Lower leg skin (tissue), 4 donors: ENCODE data around the gene CLDN3. TPM values are rescaled to one million over a fixed set of nuclear protein-coding genes. Genes with fewer than 3 reads are reported as not detected.

Experiments used
- DNase-seq, 2 donors: peaks; one replicate each; pipeline ENCODE4 v3.0.0-alpha.2; 2019; ENCODE audit warnings: low spot score in 2 of 2
- H3K4me3 ChIP-seq: fragments of 200-600 bp; sonication (generic); 2 replicates; pipeline ENCODE4 v1.5.1; 2017; ENCODE audit warnings: mild to moderate bottlenecking, low read depth; ENCODE audit not compliant: poor library complexity, severe bottlenecking
- POLR2A ChIP-seq, 2 donors: fragments of 450-650 bp; IDR thresholded peaks; one replicate each; pipeline ENCODE4 v1.6.1; 2016 to 2017; ENCODE audit warnings: antibody characterized with exemption in 2 of 2, mild to moderate bottlenecking in 1 of 2, moderate library complexity in 1 of 2
- WGBS, 2 donors: methylation state at CpG; one replicate each; pipeline ENCODE4 v1.1.5; 2018; 5-methylcytosine and 5-hydroxymethylcytosine counted together
- intact Hi-C: fragments of 100-400 bp; cut with DNase I; formaldehyde crosslinking; loops from one replicate; pipeline ENCODE4 v1.15.0; 2023; ENCODE audit warnings: low total_unique reads
- total RNA-seq, 4 donors: library from RNA; depleted of rRNA; stranded (reverse); fragments of >200 nt; gene quantifications; one replicate each; pipeline ENCODE4 v1.1.0, GENCODE V29; 2016
- TF ChIP-seq, protein P1 (sequence below), 3 donors: fragments of 450-650 bp; IDR thresholded peaks; one replicate each; pipeline ENCODE4 v1.5.1; 2016; ENCODE audit warnings: antibody characterized with exemption in 3 of 3, mild to moderate bottlenecking in 3 of 3, moderate library complexity in 2 of 3

Gene CLDN3
- total RNA-seq, 4 donors from 2014 or later, result 11.8 to 24.3 (median 19.3) TPM

GRCh38 chr7:73742753-73743641 is 27.1 kb downstream of the CLDN3 start:
- no peak overlapping the region for H3K4me3 ChIP-seq
- intact Hi-C loops, result no loop called here
- WGBS, 2 donors, result 30 to 35% methylated on average over 26 to 35 of the region's 35 CpGs
- peak in 1 of 2 donors; percentile 92 for DNase-seq
- TF ChIP-seq POLR2A (IDR thresholded peaks at IDR 0.05), result no peak
- TF ChIP-seq, protein P1, sequence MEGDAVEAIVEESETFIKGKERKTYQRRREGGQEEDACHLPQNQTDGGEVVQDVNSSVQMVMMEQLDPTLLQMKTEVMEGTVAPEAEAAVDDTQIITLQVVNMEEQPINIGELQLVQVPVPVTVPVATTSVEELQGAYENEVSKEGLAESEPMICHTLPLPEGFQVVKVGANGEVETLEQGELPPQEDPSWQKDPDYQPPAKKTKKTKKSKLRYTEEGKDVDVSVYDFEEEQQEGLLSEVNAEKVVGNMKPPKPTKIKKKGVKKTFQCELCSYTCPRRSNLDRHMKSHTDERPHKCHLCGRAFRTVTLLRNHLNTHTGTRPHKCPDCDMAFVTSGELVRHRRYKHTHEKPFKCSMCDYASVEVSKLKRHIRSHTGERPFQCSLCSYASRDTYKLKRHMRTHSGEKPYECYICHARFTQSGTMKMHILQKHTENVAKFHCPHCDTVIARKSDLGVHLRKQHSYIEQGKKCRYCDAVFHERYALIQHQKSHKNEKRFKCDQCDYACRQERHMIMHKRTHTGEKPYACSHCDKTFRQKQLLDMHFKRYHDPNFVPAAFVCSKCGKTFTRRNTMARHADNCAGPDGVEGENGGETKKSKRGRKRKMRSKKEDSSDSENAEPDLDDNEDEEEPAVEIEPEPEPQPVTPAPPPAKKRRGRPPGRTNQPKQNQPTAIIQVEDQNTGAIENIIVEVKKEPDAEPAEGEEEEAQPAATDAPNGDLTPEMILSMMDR (IDR thresholded peaks at IDR 0.05), result no peak

GRCh38 chr7:73742338-73742752 is 27.7 kb downstream of the CLDN3 start:
- no peak for DNase-seq
- 56 to 57% methylated on average over 7 of the region's 7 CpGs for WGBS, 2 donors
- intact Hi-C loops, result no loop called here
- H3K4me3 ChIP-seq, result no peak overlapping the region
- no peak for TF ChIP-seq POLR2A (IDR thresholded peaks at IDR 0.05)
- TF ChIP-seq, protein P1 (IDR thresholded peaks at IDR 0.05), result no peak

DNA sequence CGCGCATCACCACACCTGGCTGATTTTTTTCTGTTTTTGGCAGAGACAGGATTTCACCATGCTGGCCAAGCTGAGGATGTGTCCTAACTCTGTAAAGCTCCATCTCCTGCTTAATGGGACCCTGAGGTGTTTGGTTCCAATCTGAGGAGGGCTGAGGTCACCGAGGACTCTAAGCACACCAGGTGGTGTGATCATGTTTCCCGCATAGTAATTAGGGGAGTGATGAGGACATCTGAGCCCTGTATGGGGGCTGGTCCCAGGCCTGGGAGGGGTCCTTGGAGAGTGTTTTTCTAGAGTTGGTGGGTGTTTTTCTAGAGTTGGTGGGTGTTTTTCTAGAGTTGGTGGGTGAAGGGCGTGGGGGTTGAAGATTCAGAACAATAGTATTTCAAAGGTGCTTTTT is 28.5 kb downstream of the CLDN3 start:
- WGBS, 2 donors, result 84 to 87% methylated on average over 5 of the region's 5 CpGs
- intact Hi-C loops, result no loop called here
- no peak for DNase-seq
- H3K4me3 ChIP-seq, result no peak overlapping the region
- no peak for TF ChIP-seq POLR2A (IDR thresholded peaks at IDR 0.05)
- TF ChIP-seq, protein P1 (IDR thresholded peaks at IDR 0.05), result no peak

DNA sequence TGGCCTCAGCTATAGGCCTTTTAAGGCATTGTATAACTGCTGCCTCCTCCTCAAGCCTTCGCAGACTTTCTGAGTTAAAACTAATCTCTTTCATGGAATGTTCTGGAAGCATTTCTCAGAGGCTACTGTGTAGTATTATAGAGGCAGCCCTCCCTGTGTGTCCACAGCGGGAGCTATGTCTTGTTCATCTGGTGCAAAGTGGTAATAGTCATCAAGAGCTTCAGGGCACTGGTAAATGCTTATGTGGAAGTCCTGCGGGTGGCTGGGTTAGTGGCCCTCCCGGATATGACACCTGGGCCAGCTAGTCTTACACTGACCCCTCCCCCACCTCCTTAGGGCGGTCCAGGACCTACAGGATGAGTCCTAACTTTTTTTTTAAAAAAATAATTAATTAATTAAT is 29.3 kb downstream of the CLDN3 start:
- no peak overlapping the region for H3K4me3 ChIP-seq
- DNase-seq, result no peak
- WGBS, 2 donors, result 82 to 85% methylated on average over 5 of the region's 5 CpGs
- TF ChIP-seq POLR2A (IDR thresholded peaks at IDR 0.05), result no peak
- TF ChIP-seq, protein P1 (IDR thresholded peaks at IDR 0.05), result no peak
- intact Hi-C loops, result no loop called here

DNA sequence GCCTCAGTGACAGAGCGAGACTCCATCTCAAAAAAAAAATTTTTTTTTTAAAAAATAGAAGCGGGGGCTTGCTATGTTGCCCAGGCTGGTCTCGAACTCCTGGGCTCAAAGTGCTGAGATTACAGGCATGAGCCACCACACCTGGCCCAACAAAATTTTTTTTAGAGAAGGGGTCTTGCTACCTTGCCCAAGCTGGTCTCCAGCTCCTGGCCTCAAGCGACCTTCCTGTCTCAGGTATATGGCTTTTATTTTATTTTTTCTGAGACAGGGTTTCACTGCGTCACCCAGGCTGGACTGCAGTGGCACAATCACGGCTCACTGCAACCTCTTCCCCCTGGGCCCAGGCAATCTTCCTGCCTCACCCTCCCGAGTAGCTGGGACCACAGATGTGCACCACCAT is 29.9 kb downstream of the CLDN3 start:
- H3K4me3 ChIP-seq, result no peak overlapping the region
- no peak for TF ChIP-seq POLR2A (IDR thresholded peaks at IDR 0.05)
- TF ChIP-seq, protein P1 (IDR thresholded peaks at IDR 0.05), result no peak
- 88 to 91% methylated on average over 7 of the region's 7 CpGs for WGBS, 2 donors
- intact Hi-C loops, result no loop called here
- no peak for DNase-seq
